GM23338 (cell line): Measurements from ENCODE around the gene ADGRD1. TPM values are rescaled to one million over a fixed set of nuclear protein-coding genes. Genes with fewer than 3 reads are reported as not detected.

Source experiments
- ATAC-seq: fragments of 200-7000 bp; cut with Tn5 transposase; 3 replicates; pipeline ENCODE4 v1.9.1; 2020
- DNase-seq: peaks from one replicate; pipeline ENCODE4 v3.0.0-alpha.2; 2015; ENCODE audit warnings: low spot score
- H2AFZ ChIP-seq: fragments of 200-600 bp; sonication (generic); 2 replicates; pipeline ENCODE4 v1.8.0; 2016; ENCODE audit warnings: antibody characterized with exemption, mild to moderate bottlenecking, moderate library complexity
- H3F3A ChIP-seq: fragments of 200-600 bp; sonication (generic); replicated peaks from 2 replicates; pipeline ENCODE4 v1.8.0; 2017; ENCODE audit warnings: antibody characterized with exemption, mixed run types, low read depth
- H3K27ac ChIP-seq: fragments of 200-600 bp; sonication (generic); 2 replicates; pipeline ENCODE4 v1.6.1; 2016; ENCODE audit warnings: low read depth
- H3K27me3 ChIP-seq: fragments of 200-600 bp; sonication (generic); 2 replicates; pipeline ENCODE4 v1.8.0; 2016; ENCODE audit warnings: mild to moderate bottlenecking, mixed run types, moderate library complexity; ENCODE audit not compliant: insufficient read depth
- H3K36me3 ChIP-seq: fragments of 200-600 bp; sonication (generic); 2 replicates; pipeline ENCODE4 v1.8.0; 2016; ENCODE audit warnings: mild to moderate bottlenecking; ENCODE audit not compliant: insufficient read depth
- H3K4me1 ChIP-seq: fragments of 200-600 bp; sonication (generic); 2 replicates; pipeline ENCODE4 v1.8.0; 2016; ENCODE audit warnings: mild to moderate bottlenecking, moderate library complexity; ENCODE audit not compliant: insufficient read depth
- H3K4me2 ChIP-seq: fragments of 200-600 bp; sonication (generic); 2 replicates; pipeline ENCODE4 v1.7.1; 2017; ENCODE audit warnings: mixed run types
- H3K4me3 ChIP-seq: fragments of 200-600 bp; sonication (generic); 2 replicates; pipeline ENCODE4 v1.6.1; 2016; ENCODE audit warnings: mixed run types
- H3K79me2 ChIP-seq: fragments of 200-600 bp; sonication (generic); replicated peaks from 2 replicates; pipeline ENCODE4 v1.8.0; 2017; ENCODE audit warnings: mild to moderate bottlenecking; ENCODE audit not compliant: insufficient read depth
- H3K9me2 ChIP-seq: fragments of 200-600 bp; sonication (generic); 2 replicates; pipeline ENCODE4 v1.8.0; 2017; ENCODE audit not compliant: insufficient read depth
- H4K20me1 ChIP-seq: fragments of 200-600 bp; sonication (generic); replicated peaks from 2 replicates; pipeline ENCODE4 v1.8.0; 2017; ENCODE audit warnings: mild to moderate bottlenecking; ENCODE audit not compliant: insufficient read depth
- H3K27ac Mint-ChIP-seq: 2 replicates; pipeline ENCODE4 v1.8.0; 2020; ENCODE audit warnings: inconsistent platforms, mild to moderate bottlenecking, moderate library complexity, mixed read lengths
- H3K27me3 Mint-ChIP-seq: 3 replicates; pipeline ENCODE4 v1.8.0; 2022; ENCODE audit warnings: low read depth, mild to moderate bottlenecking, moderate library complexity, mixed read lengths, inconsistent platforms; ENCODE audit not compliant: insufficient read depth, poor library complexity
- H3K36me3 Mint-ChIP-seq: 3 replicates; pipeline ENCODE4 v1.8.0; 2021; ENCODE audit warnings: low read depth, mild to moderate bottlenecking, inconsistent platforms, moderate library complexity, mixed read lengths
- H3K4me1 Mint-ChIP-seq: 3 replicates; pipeline ENCODE4 v1.8.0; 2020; ENCODE audit warnings: mild to moderate bottlenecking, inconsistent platforms, mixed read lengths
- H3K4me3 Mint-ChIP-seq: 3 replicates; pipeline ENCODE4 v1.8.0; 2021; ENCODE audit warnings: moderate library complexity, mild to moderate bottlenecking, inconsistent platforms, mixed read lengths
- H3K9me3 Mint-ChIP-seq: 3 replicates; pipeline ENCODE4 v1.8.0; 2020; ENCODE audit warnings: moderate library complexity, mild to moderate bottlenecking, inconsistent platforms, mixed read lengths
- EZH2phosphoT487 ChIP-seq: fragments of 200-600 bp; sonication (generic); IDR thresholded peaks from one replicate; pipeline ENCODE4 v1.8.1; 2018; ENCODE audit warnings: antibody characterized with exemption; ENCODE audit not compliant: unreplicated experiment
- JUNB ChIP-seq: IDR thresholded peaks from one replicate; pipeline ENCODE4 v1.6.1; 2016; ENCODE audit warnings: antibody characterized with exemption; ENCODE audit not compliant: unreplicated experiment
- POLR2AphosphoS5 ChIP-seq: IDR thresholded peaks from 2 replicates; pipeline ENCODE4 v1.6.1; 2016; ENCODE audit warnings: antibody characterized with exemption, low read depth
- REST ChIP-seq: IDR thresholded peaks from one replicate; pipeline ENCODE4 v1.6.1; 2018; ENCODE audit warnings: antibody characterized with exemption; ENCODE audit not compliant: unreplicated experiment
- STAT1 ChIP-seq: IDR thresholded peaks from one replicate; pipeline ENCODE4 v1.6.1; 2016; ENCODE audit warnings: antibody characterized with exemption; ENCODE audit not compliant: unreplicated experiment
- ZNF462 ChIP-seq: fragments of 250-450 bp; sonication (Bioruptor Pico); IDR thresholded peaks from 2 replicates; pipeline ENCODE4 v1.5.0; 2020; ENCODE audit warnings: mild to moderate bottlenecking, moderate library complexity
- polyA plus RNA-seq: library from polyadenylated mRNA; unstranded; fragments of >200 nt; fragmentation: Nextera tagmentation; extraction: Ambion mirVana; gene quantifications from 2 replicates; pipeline ENCODE4 v1.2.1, GENCODE V29; 2016
- total RNA-seq: library from RNA; depleted of rRNA; stranded (reverse); fragments of >200 nt; shearing (Covaris generic); gene quantifications from 2 replicates; pipeline ENCODE4 v1.2.3, GENCODE V29; 2014
- TF ChIP-seq, protein P1 (sequence below), 2 experiments: fragments of 200-600 bp in 1 of 2; sonication (generic) in 1 of 2; conservative IDR thresholded peaks; 2 replicates each; pipeline versions ENCODE4 v1.5.1 to v1.6.1; 2016 to 2017; ENCODE audit warnings: antibody characterized with exemption in 2 of 2, low read depth in 2 of 2, mild to moderate bottlenecking in 2 of 2, moderate library complexity in 1 of 2
- TF ChIP-seq, protein P2 (sequence below): IDR thresholded peaks from 2 replicates; pipeline ENCODE4 v1.6.1; 2016; ENCODE audit warnings: antibody characterized with exemption

ADGRD1 gene
- total and polyA plus RNA-seq, 2 experiments from 2014 or later: 1.4 TPM; not detected in 1

DNA sequence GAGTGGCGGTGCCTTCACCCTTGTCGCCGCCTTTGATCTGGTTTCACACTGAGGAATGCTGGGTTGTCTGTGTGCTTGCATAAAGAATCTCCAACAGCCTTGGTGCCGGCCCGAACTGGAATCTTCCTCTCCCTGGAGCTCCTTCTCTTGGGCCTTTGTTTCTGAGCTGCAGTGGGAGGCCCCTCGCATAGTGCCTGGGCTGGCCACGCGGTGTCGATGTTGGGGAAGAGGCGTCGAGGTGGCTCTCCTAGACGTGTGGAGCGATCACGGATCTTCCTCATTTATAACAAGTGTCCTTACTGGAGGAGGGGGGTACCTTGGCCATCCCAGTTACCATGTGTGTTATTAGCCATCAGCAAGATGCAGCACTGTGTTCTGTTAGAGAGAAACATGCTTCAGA is 60.6 kb downstream of the ADGRD1 start:
- no peaks in the 10 kb centered on the region for H3K36me3 Mint-ChIP-seq
- H3K9me2 ChIP-seq: no peaks in the 10 kb centered on the region
- H3K79me2 ChIP-seq: no peaks in the 10 kb centered on the region
- H3K4me2 ChIP-seq: no peak overlapping the region
- TF ChIP-seq POLR2AphosphoS5 (no peak), STAT1 (no peak)
- ATAC-seq: no peak
- peaks cover 2% of the 10 kb centered on the region; the same call in 1 of the 3 replicates for H3K4me1 Mint-ChIP-seq
- H3K27ac ChIP-seq: no peak overlapping the region
- H3K4me3 Mint-ChIP-seq: no peak overlapping the region
- no peaks in the 10 kb centered on the region for H3K9me3 Mint-ChIP-seq
- H3K4me3 ChIP-seq: no peak overlapping the region
- H3K27me3 ChIP-seq: no peaks in the 10 kb centered on the region
- no peaks in the 10 kb centered on the region for H3K36me3 ChIP-seq
- no peaks in the 10 kb centered on the region for H3F3A ChIP-seq
- DNase-seq: no peak
- H4K20me1 ChIP-seq: no peaks in the 10 kb centered on the region
- no peak overlapping the region for H2AFZ ChIP-seq
- no peak overlapping the region for H3K27ac Mint-ChIP-seq
- H3K27me3 Mint-ChIP-seq: peaks cover 13% of the 10 kb centered on the region
- H3K4me1 ChIP-seq: no peaks in the 10 kb centered on the region

- Histone ChIP-seq H3K27me3 (no peaks in the 10 kb centered on the region), H2AFZ (no peak overlapping the region), H3K4me2 (no peak overlapping the region), H3K4me3 (no peak overlapping the region), H3K9me2 (no peaks in the 10 kb centered on the region), H3F3A (no peaks in the 10 kb centered on the region), H3K79me2 (no peaks in the 10 kb centered on the region), H4K20me1 (no peaks in the 10 kb centered on the region), H3K27ac (no peak overlapping the region), H3K36me3 (no peaks in the 10 kb centered on the region), H3K4me1 (no peaks in the 10 kb centered on the region)
- no peak overlapping the region for H3K27ac Mint-ChIP-seq
- DNase-seq (no peak), ATAC-seq (no peak)
- no peak overlapping the region for H3K4me3 Mint-ChIP-seq
- H3K27me3 Mint-ChIP-seq: peaks cover 9% of the 10 kb centered on the region
- peaks cover 2% of the 10 kb centered on the region; the same call in 1 of the 3 replicates for H3K4me1 Mint-ChIP-seq
- H3K36me3 Mint-ChIP-seq: no peaks in the 10 kb centered on the region
- H3K9me3 Mint-ChIP-seq: no peaks in the 10 kb centered on the region
- TF ChIP-seq, protein P1, sequence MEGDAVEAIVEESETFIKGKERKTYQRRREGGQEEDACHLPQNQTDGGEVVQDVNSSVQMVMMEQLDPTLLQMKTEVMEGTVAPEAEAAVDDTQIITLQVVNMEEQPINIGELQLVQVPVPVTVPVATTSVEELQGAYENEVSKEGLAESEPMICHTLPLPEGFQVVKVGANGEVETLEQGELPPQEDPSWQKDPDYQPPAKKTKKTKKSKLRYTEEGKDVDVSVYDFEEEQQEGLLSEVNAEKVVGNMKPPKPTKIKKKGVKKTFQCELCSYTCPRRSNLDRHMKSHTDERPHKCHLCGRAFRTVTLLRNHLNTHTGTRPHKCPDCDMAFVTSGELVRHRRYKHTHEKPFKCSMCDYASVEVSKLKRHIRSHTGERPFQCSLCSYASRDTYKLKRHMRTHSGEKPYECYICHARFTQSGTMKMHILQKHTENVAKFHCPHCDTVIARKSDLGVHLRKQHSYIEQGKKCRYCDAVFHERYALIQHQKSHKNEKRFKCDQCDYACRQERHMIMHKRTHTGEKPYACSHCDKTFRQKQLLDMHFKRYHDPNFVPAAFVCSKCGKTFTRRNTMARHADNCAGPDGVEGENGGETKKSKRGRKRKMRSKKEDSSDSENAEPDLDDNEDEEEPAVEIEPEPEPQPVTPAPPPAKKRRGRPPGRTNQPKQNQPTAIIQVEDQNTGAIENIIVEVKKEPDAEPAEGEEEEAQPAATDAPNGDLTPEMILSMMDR (conservative IDR thresholded peaks at IDR 0.05; ENCODE audit: low read depth in 2 of 2): no peak
- TF ChIP-seq STAT1: no peak
- no peak for TF ChIP-seq REST
- TF ChIP-seq JUNB: no peak
- TF ChIP-seq ZNF462: no peak
- TF ChIP-seq EZH2phosphoT487: no peak
- TF ChIP-seq POLR2AphosphoS5: no peak
- TF ChIP-seq, protein P2, sequence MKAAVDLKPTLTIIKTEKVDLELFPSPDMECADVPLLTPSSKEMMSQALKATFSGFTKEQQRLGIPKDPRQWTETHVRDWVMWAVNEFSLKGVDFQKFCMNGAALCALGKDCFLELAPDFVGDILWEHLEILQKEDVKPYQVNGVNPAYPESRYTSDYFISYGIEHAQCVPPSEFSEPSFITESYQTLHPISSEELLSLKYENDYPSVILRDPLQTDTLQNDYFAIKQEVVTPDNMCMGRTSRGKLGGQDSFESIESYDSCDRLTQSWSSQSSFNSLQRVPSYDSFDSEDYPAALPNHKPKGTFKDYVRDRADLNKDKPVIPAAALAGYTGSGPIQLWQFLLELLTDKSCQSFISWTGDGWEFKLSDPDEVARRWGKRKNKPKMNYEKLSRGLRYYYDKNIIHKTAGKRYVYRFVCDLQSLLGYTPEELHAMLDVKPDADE: no peak
These were observed 62.1 kb downstream of the ADGRD1 start for GRCh38 chr12:131015581-131016337.
